A549 (cell line): ENCODE results near the gene FHIT. TPM values are rescaled to one million over a fixed set of nuclear protein-coding genes. Genes with fewer than 3 reads are reported as not detected.
"Not testable (repeated sequence)": the region's sequence is repeated elsewhere in the genome, so short reads cannot be mapped to it uniquely, and the experiment has no call there.

Experiments used
- ATAC-seq, 2 experiments: fragments of 200-7000 bp in 1 of 2; fragments of >200 bp in 1 of 2; cut with Nextera tagmentation in 1 of 2; cut with Tn5 transposase in 1 of 2; 3 replicates each; pipeline versions ENCODE4 v1.8.0 to v1.9.1; 2018 to 2020; ENCODE audit warnings: mild to moderate bottlenecking in 1 of 2, moderate library complexity in 1 of 2
- CTCF ChIA-PET: fragments of 300-600 bp; sonication (Branson Sonifier 250); formaldehyde crosslinking; extraction: SDS; loops from one replicate; lab custom pipeline; 2021; ENCODE audit warnings: antibody characterized with exemption, inconsistent platforms; lab: Yijun Ruan, JAX
- POLR2A ChIA-PET: fragments of 350-600 bp; formaldehyde crosslinking; extraction: SDS; loops from one replicate; lab custom pipeline; 2021; ENCODE audit warnings: antibody characterized with exemption, inconsistent platforms; lab: Yijun Ruan, JAX
- DNase-seq, 2 experiments: peaks; one replicate each; pipeline versions ENCODE4 v3.0.0 to v3.0.0-alpha.2; 2011 to 2016; ENCODE audit warnings: low read depth in 1 of 2, low spot score in 1 of 2
- FAIRE-seq: peaks from 2 replicates; lab custom pipeline; 2011; peaks lifted over from hg19 to GRCh38; lab: Jason Lieb, UNC
- H3K27ac ChIP-seq, 2 experiments: fragments of >200 bp; sonication (Bioruptor Twin); formaldehyde crosslinking; 3 replicates each; pipeline ENCODE4 v1.5.1; 2016 to 2017
- H3K4me1 ChIP-seq: fragments of >200 bp; sonication (Bioruptor Twin); formaldehyde crosslinking; 3 replicates; pipeline ENCODE4 v1.6.1; 2016
- H3K4me2 ChIP-seq: fragments of >200 bp; sonication (Bioruptor Twin); formaldehyde crosslinking; 3 replicates; pipeline ENCODE4 v1.6.1; 2016
- H3K4me3 ChIP-seq: fragments of >200 bp; sonication (Bioruptor Twin); formaldehyde crosslinking; 3 replicates; pipeline ENCODE4 v1.5.1; 2016
- H3K9me3 ChIP-seq: fragments of >200 bp; sonication (Bioruptor Twin); formaldehyde crosslinking; 3 replicates; pipeline ENCODE4 v1.6.1; 2016
- BHLHE40 ChIP-seq: IDR thresholded peaks from 2 replicates; pipeline ENCODE4 v1.6.1; 2012; ENCODE audit warnings: low read depth, low read length, inconsistent platforms
- CBX8 ChIP-seq: fragments of 200-600 bp; sonication (generic); IDR thresholded peaks from 2 replicates; pipeline ENCODE4 v1.6.1; 2016
- EHF ChIP-seq: fragments of 250-450 bp; sonication (Bioruptor Pico); IDR thresholded peaks from 2 replicates; pipeline ENCODE4 v1.5.0; 2020; ENCODE audit warnings: mild to moderate bottlenecking
- FOXS1 ChIP-seq: fragments of 250-450 bp; sonication (Bioruptor Pico); IDR thresholded peaks from 2 replicates; pipeline ENCODE4 v1.5.0; 2020; ENCODE audit warnings: mild to moderate bottlenecking, moderate library complexity
- HMGXB4 ChIP-seq: fragments of 250-450 bp; sonication (Bioruptor Pico); IDR thresholded peaks from 2 replicates; pipeline ENCODE4 v1.5.0; 2021; ENCODE audit warnings: mild to moderate bottlenecking, moderate library complexity, borderline replicate concordance
- JUN ChIP-seq, 2 experiments: fragments of >200 bp; sonication (Bioruptor Twin); formaldehyde crosslinking; IDR thresholded peaks; 2 replicates in 1 of 2; 3 replicates in 1 of 2; pipeline ENCODE4 v1.6.1; 2016 to 2017
- JUNB ChIP-seq: fragments of >200 bp; sonication (Bioruptor Twin); formaldehyde crosslinking; IDR thresholded peaks from 2 replicates; pipeline ENCODE4 v1.6.1; 2016
- KDM1A ChIP-seq: fragments of 200-600 bp; sonication (generic); IDR thresholded peaks from 2 replicates; pipeline ENCODE4 v1.6.1; 2016; ENCODE audit warnings: low read depth, mild to moderate bottlenecking
- MYC ChIP-seq: IDR thresholded peaks from 2 replicates; pipeline ENCODE4 v1.6.1; 2012; ENCODE audit warnings: mild to moderate bottlenecking, inconsistent platforms, low read length, improper control_type of control experiment, borderline replicate concordance
- NFE2L2 ChIP-seq: fragments of 150-350 bp; conservative IDR thresholded peaks from 2 replicates; pipeline ENCODE4 v1.6.1; 2014; ENCODE audit warnings: low read length
- NPAS2 ChIP-seq: fragments of 250-450 bp; sonication (Bioruptor Pico); IDR thresholded peaks from 2 replicates; pipeline ENCODE4 v1.8.0; 2022; ENCODE audit warnings: mild to moderate bottlenecking, moderate library complexity, borderline replicate concordance
- POLR2AphosphoS2 ChIP-seq: conservative IDR thresholded peaks from 2 replicates; pipeline ENCODE4 v1.6.1; 2012; ENCODE audit warnings: low read length, improper control_type of control experiment, inconsistent platforms
- RAD21 ChIP-seq, 2 experiments: fragments of >200 bp in 1 of 2; sonication (Bioruptor Twin) in 1 of 2; formaldehyde crosslinking in 1 of 2; IDR thresholded peaks in 1 of 2; conservative IDR thresholded peaks in 1 of 2; 2 replicates in 1 of 2; 3 replicates in 1 of 2; pipeline ENCODE4 v1.6.1; 2012 to 2018; ENCODE audit warnings: inconsistent platforms in 1 of 2
- REST ChIP-seq: fragments of 200-600 bp; sonication (generic); IDR thresholded peaks from 2 replicates; pipeline ENCODE4 v1.6.1; 2016; ENCODE audit warnings: antibody characterized with exemption, mild to moderate bottlenecking, moderate library complexity
- RFX5 ChIP-seq: fragments of 450-650 bp; IDR thresholded peaks from 2 replicates; pipeline ENCODE4 v1.7.1; 2014; ENCODE audit warnings: antibody characterized with exemption, mild to moderate bottlenecking, moderate library complexity
- SMC3 ChIP-seq: fragments of >200 bp; sonication (Bioruptor Twin); formaldehyde crosslinking; IDR thresholded peaks from 3 replicates; pipeline ENCODE4 v1.6.1; 2018; ENCODE audit warnings: inconsistent platforms
- ZC3H11A ChIP-seq: fragments of 450-650 bp; IDR thresholded peaks from 2 replicates; pipeline ENCODE4 v1.6.1; 2014; ENCODE audit warnings: antibody characterized with exemption, mild to moderate bottlenecking
- ZFP36 ChIP-seq: fragments of 450-650 bp; IDR thresholded peaks from 2 replicates; pipeline ENCODE4 v1.6.1; 2014; ENCODE audit warnings: borderline replicate concordance; ENCODE audit not compliant: partially characterized antibody
- WGBS: methylation state at CpG from one replicate; pipeline ENCODE4 v1.1.6; 2017; ENCODE audit errors: missing lambda C conversion rate; 5-methylcytosine and 5-hydroxymethylcytosine counted together
- polyA plus RNA-seq, 4 experiments: library from polyadenylated mRNA; depleted of rRNA in 3 of 4; stranded (reverse); fragments of >200 nt; fragmentation: RNase III in 1 of 4; extraction: RNeasy Plus Mini Kit Qiagen cat#74134 plus additional on column Dnase treatment in 1 of 4; gene quantifications; 2 replicates in 3 of 4; 3 replicates in 1 of 4; pipeline ENCODE4 v1.2.3, GENCODE V29; 2011 to 2017
- TF ChIP-seq, protein P1 (sequence below): fragments of 150-350 bp; IDR thresholded peaks from 2 replicates; pipeline ENCODE4 v1.6.1; 2014; ENCODE audit warnings: low read depth, mild to moderate bottlenecking, low read length
- TF ChIP-seq, protein P2 (sequence below): fragments of >200 bp; sonication (Bioruptor Twin); formaldehyde crosslinking; IDR thresholded peaks from 3 replicates; pipeline ENCODE4 v1.6.1; 2016
- TF ChIP-seq, protein P3 (sequence below): fragments of >200 bp; sonication (Bioruptor Twin); formaldehyde crosslinking; IDR thresholded peaks from 3 replicates; pipeline ENCODE4 v1.5.1; 2016

FHIT gene
- polyA plus RNA-seq, 2 of the 4 experiments (the other 2 are of a cell fraction) = 0.76 to 0.92 TPM

DNA sequence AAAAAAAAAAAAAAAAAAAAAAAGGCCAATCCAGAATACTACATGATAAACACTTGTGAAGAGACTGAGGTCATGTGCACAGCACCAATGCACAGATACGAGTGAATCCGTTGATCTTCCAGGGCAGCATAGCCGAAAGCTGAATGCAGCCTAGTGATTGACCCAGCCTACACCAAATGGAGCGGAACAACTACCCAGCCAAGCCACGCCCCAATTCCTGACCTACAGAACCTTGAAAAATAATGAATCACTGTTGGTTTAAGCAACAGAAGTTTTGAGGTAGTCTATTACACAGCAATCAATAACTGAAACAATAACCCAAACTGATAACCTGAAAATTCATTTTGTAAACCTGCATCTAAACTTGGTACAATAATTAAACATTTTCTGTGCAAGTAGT is 361.0 kb downstream of the FHIT start:
- FAIRE-seq = no peak
- ATAC-seq = no peak
- 23% methylated on average over 5 of the region's 5 CpGs for WGBS
- Histone ChIP-seq H3K4me3 (no peak overlapping the region), H3K4me2 (no peak overlapping the region), H3K27ac (no peak overlapping the region), H3K9me3 (no peaks in the 10 kb centered on the region), H3K4me1 (no peaks in the 10 kb centered on the region)
- no peak for DNase-seq
- ChIA-PET CTCF (no interaction called here), POLR2A (no interaction called here)
- no peak for TF ChIP-seq BHLHE40
- no peak for TF ChIP-seq MYC
- no peak for TF ChIP-seq SMC3

DNA sequence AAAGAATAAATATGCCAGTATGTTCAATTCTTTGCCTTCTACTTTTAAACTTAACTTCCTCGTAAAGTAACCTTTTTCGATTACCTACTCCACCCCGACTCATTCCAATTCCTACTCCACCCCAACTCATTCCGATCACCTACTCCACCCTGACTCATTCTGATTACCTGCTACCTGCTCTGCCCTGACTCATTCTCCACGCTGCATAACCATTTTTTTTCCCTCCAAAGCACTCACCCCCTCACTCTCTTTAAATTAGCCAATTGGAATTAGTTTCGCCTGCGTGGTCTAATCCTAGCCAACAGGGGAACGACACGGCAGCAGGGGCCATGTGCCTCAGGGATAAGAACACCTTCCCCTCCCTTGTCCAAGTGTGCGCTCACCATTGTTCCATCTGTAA is 362.3 kb downstream of the FHIT start:
- CTCF ChIA-PET, H3K27ac ChIP-seq, H3K4me1 ChIP-seq, POLR2A ChIA-PET, ATAC-seq, DNase-seq, H3K4me2 ChIP-seq, H3K9me3 ChIP-seq, H3K4me3 ChIP-seq, FAIRE-seq: not testable (repeated sequence)
- 55% methylated on average over 10 of the region's 10 CpGs for WGBS

GRCh38 chr3:60887574-60887973 is 363.7 kb downstream of the FHIT start:
- no peak for FAIRE-seq
- ATAC-seq = no peak
- Histone ChIP-seq H3K4me2 (no peak overlapping the region), H3K4me1 (no peaks in the 10 kb centered on the region), H3K9me3 (no peaks in the 10 kb centered on the region), H3K4me3 (no peak overlapping the region), H3K27ac (no peak overlapping the region)
- DNase-seq = no peak
- POLR2A ChIA-PET = no interaction called here
- 41% methylated on average over 4 of the region's 4 CpGs for WGBS
- no peak for TF ChIP-seq EHF (CRISPR knock-in tag)
- no peak for TF ChIP-seq REST
- TF ChIP-seq ZC3H11A = no peak
- TF ChIP-seq CBX8 = no peak
- TF ChIP-seq NFE2L2 = no peak
- no peak for TF ChIP-seq KDM1A
- no peak for TF ChIP-seq JUN (IDR thresholded peaks at IDR 0.05)
- TF ChIP-seq ZFP36 = no peak
- TF ChIP-seq FOXS1 (CRISPR knock-in tag) = no peak
- no peak for TF ChIP-seq RAD21 (conservative IDR thresholded peaks at IDR 0.05 in 1 of 2, IDR thresholded peaks at IDR 0.05 in 1 of 2)
- no peak for TF ChIP-seq POLR2AphosphoS2
- TF ChIP-seq, protein P1, sequence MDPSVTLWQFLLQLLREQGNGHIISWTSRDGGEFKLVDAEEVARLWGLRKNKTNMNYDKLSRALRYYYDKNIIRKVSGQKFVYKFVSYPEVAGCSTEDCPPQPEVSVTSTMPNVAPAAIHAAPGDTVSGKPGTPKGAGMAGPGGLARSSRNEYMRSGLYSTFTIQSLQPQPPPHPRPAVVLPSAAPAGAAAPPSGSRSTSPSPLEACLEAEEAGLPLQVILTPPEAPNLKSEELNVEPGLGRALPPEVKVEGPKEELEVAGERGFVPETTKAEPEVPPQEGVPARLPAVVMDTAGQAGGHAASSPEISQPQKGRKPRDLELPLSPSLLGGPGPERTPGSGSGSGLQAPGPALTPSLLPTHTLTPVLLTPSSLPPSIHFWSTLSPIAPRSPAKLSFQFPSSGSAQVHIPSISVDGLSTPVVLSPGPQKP = no peak
- TF ChIP-seq, protein P2, sequence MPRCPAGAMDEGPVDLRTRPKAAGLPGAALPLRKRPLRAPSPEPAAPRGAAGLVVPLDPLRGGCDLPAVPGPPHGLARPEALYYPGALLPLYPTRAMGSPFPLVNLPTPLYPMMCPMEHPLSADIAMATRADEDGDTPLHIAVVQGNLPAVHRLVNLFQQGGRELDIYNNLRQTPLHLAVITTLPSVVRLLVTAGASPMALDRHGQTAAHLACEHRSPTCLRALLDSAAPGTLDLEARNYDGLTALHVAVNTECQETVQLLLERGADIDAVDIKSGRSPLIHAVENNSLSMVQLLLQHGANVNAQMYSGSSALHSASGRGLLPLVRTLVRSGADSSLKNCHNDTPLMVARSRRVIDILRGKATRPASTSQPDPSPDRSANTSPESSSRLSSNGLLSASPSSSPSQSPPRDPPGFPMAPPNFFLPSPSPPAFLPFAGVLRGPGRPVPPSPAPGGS = no peak
- no peak for TF ChIP-seq JUNB
- TF ChIP-seq RFX5 = no peak
- no peak for TF ChIP-seq HMGXB4 (CRISPR knock-in tag)
- TF ChIP-seq, protein P3, sequence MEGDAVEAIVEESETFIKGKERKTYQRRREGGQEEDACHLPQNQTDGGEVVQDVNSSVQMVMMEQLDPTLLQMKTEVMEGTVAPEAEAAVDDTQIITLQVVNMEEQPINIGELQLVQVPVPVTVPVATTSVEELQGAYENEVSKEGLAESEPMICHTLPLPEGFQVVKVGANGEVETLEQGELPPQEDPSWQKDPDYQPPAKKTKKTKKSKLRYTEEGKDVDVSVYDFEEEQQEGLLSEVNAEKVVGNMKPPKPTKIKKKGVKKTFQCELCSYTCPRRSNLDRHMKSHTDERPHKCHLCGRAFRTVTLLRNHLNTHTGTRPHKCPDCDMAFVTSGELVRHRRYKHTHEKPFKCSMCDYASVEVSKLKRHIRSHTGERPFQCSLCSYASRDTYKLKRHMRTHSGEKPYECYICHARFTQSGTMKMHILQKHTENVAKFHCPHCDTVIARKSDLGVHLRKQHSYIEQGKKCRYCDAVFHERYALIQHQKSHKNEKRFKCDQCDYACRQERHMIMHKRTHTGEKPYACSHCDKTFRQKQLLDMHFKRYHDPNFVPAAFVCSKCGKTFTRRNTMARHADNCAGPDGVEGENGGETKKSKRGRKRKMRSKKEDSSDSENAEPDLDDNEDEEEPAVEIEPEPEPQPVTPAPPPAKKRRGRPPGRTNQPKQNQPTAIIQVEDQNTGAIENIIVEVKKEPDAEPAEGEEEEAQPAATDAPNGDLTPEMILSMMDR = no peak
- TF ChIP-seq NPAS2 (CRISPR knock-in tag) = no peak
- CTCF ChIA-PET = no interaction called here
